Mesendoderm (in vitro differentiated cells): ENCODE data around the gene MTERF4.

Experiments
- DNase-seq: peaks from one replicate; pipeline ENCODE4 v3.0.0; 2013
- H2AK5ac ChIP-seq: 2 replicates; pipeline ENCODE4 v1.6.1; 2013; ENCODE audit warnings: low read length, inconsistent platforms
- H2BK120ac ChIP-seq: 2 replicates; pipeline ENCODE4 v1.6.1; 2013; ENCODE audit warnings: low read depth, mild to moderate bottlenecking, low read length, moderate library complexity, mixed read lengths
- H2BK15ac ChIP-seq: replicated peaks from 2 replicates; pipeline ENCODE4 v1.6.1; 2013; ENCODE audit warnings: low read depth, mild to moderate bottlenecking, moderate library complexity
- H2BK5ac ChIP-seq: 2 replicates; pipeline ENCODE4 v1.6.1; 2013; ENCODE audit warnings: low read length, inconsistent platforms
- H3K18ac ChIP-seq: 2 replicates; pipeline ENCODE4 v1.6.1; 2013; ENCODE audit warnings: mild to moderate bottlenecking, low read length, mixed read lengths
- H3K23ac ChIP-seq: one replicate; pipeline ENCODE4 v1.6.1; 2013; ENCODE audit warnings: low read length
- H3K27ac ChIP-seq: 2 replicates; pipeline ENCODE4 v1.5.1; 2013; ENCODE audit warnings: low read depth, mild to moderate bottlenecking, inconsistent platforms, low read length, moderate library complexity
- H3K27me3 ChIP-seq: 2 replicates; pipeline ENCODE4 v1.6.1; 2013; ENCODE audit warnings: low read length, control low read depth, mild to moderate bottlenecking, inconsistent platforms; ENCODE audit not compliant: insufficient read depth, poor library complexity
- H3K36me3 ChIP-seq: 2 replicates; pipeline ENCODE4 v1.6.1; 2013; ENCODE audit warnings: low read length, inconsistent platforms; ENCODE audit not compliant: control insufficient read depth, insufficient read depth
- H3K4ac ChIP-seq: one replicate; pipeline ENCODE4 v1.6.1; 2013; ENCODE audit warnings: low read depth, mild to moderate bottlenecking, low read length, moderate library complexity
- H3K4me1 ChIP-seq: 2 replicates; pipeline ENCODE4 v1.6.1; 2013; ENCODE audit warnings: low read depth, low read length, inconsistent platforms; ENCODE audit not compliant: control insufficient read depth
- H3K4me2 ChIP-seq: 2 replicates; pipeline ENCODE4 v1.6.1; 2013; ENCODE audit warnings: low read length
- H3K4me3 ChIP-seq: 2 replicates; pipeline ENCODE4 v1.5.1; 2013; ENCODE audit warnings: mild to moderate bottlenecking, low read length
- H3K56ac ChIP-seq: one replicate; pipeline ENCODE4 v1.6.1; 2013; ENCODE audit warnings: low read length
- H3K79me1 ChIP-seq: 2 replicates; pipeline ENCODE4 v1.6.1; 2013; ENCODE audit warnings: low read length, inconsistent platforms
- H3K79me2 ChIP-seq: 2 replicates; pipeline ENCODE4 v1.6.1; 2013; ENCODE audit warnings: mild to moderate bottlenecking, low read length; ENCODE audit not compliant: control insufficient read depth, insufficient read depth
- H3K9ac ChIP-seq: 2 replicates; pipeline ENCODE4 v1.6.1; 2013; ENCODE audit warnings: low read length, inconsistent platforms
- H4K5ac ChIP-seq: one replicate; pipeline ENCODE4 v1.6.1; 2013; ENCODE audit warnings: low read length
- H4K8ac ChIP-seq: one replicate; pipeline ENCODE4 v1.6.1; 2013; ENCODE audit warnings: low read depth, mild to moderate bottlenecking, control low read depth, low read length, moderate library complexity
- WGBS: extraction: QIAGEN DNeasy Blood & Tissue Kit; methylation state at CpG from one replicate; pipeline ENCODE4 v1.1.7; 2013; ENCODE audit warnings: low lambda C conversion rate, missing lambda C conversion rate; ENCODE audit not compliant: insufficient coverage; ENCODE audit errors: extremely low coverage; 5-methylcytosine and 5-hydroxymethylcytosine counted together

The MTERF4 gene

DNA sequence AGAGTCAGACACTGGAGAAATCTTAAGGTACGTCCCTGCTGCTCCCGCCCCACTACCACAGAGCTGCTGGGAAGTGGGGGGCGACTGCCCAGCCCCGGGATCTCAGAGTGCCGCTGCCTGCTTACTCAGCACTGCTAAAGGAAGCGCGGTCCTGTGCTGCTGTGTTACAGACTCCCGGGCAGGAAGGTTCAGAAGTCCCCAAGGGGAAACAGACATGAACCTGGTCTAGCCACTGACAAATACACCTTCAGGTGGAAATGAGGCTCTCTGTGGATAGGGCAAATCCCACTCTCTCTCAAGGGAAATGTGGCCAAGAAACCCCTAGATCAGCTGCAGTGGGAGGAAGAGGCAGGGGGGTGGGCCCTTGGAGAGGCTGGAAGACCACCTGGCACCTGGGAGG lies 13.7 kb downstream of the MTERF4 start:
- Histone ChIP-seq H3K4me1 (no peaks in the 10 kb centered on the region), H3K9ac (no peak overlapping the region), H3K18ac (no peak overlapping the region), H3K79me1 (no peaks in the 10 kb centered on the region), H2BK120ac (no peak overlapping the region), H3K36me3 (peaks cover 5% of the 10 kb centered on the region), H3K4me3 (no peak overlapping the region), H2BK5ac (no peak overlapping the region), H3K27me3 (no peaks in the 10 kb centered on the region), H3K56ac (no peak overlapping the region), H3K79me2 (no peaks in the 10 kb centered on the region), H3K4me2 (no peak overlapping the region), H3K27ac (no peak overlapping the region), H2BK15ac (no peak overlapping the region), H4K5ac (no peak overlapping the region), H4K8ac (no peak overlapping the region), H2AK5ac (no peak overlapping the region), H3K4ac (no peak overlapping the region), H3K23ac (no peak overlapping the region)
- WGBS = no CpG with 5 or more reads among the region's 8 CpGs
- no peak for DNase-seq

GRCh38 chr2:241087420-241088268 lies 14.4 kb downstream of the MTERF4 start:
- Histone ChIP-seq H2BK5ac (no peak overlapping the region), H3K4me2 (no peak overlapping the region), H3K4me1 (no peaks in the 10 kb centered on the region), H3K79me2 (no peaks in the 10 kb centered on the region), H2BK15ac (no peak overlapping the region), H4K5ac (no peak overlapping the region), H2AK5ac (no peak overlapping the region), H3K18ac (no peak overlapping the region), H3K23ac (no peak overlapping the region), H2BK120ac (no peak overlapping the region), H3K79me1 (no peaks in the 10 kb centered on the region), H3K27ac (no peak overlapping the region), H3K4me3 (no peak overlapping the region), H3K36me3 (peaks cover 4% of the 10 kb centered on the region), H3K27me3 (no peaks in the 10 kb centered on the region), H3K4ac (no peak overlapping the region), H3K56ac (no peak overlapping the region), H4K8ac (no peak overlapping the region), H3K9ac (no peak overlapping the region)
- DNase-seq = no peak
- no CpG with 5 or more reads among the region's 29 CpGs for WGBS

GRCh38 chr2:241084856-241085444 lies 17.1 kb downstream of the MTERF4 start:
- Histone ChIP-seq H4K5ac (no peak overlapping the region), H4K8ac (no peak overlapping the region), H3K4me2 (no peak overlapping the region), H3K4me1 (no peaks in the 10 kb centered on the region), H3K36me3 (peaks cover 4% of the 10 kb centered on the region), H2AK5ac (no peak overlapping the region), H2BK5ac (no peak overlapping the region), H3K23ac (no peak overlapping the region), H3K4me3 (no peak overlapping the region), H3K56ac (no peak overlapping the region), H3K27ac (no peak overlapping the region), H2BK120ac (no peak overlapping the region), H3K79me1 (no peaks in the 10 kb centered on the region), H3K79me2 (no peaks in the 10 kb centered on the region), H3K4ac (no peak overlapping the region), H3K27me3 (no peaks in the 10 kb centered on the region), H3K9ac (no peak overlapping the region), H2BK15ac (no peak overlapping the region), H3K18ac (no peak overlapping the region)
- WGBS = no CpG with 5 or more reads among the region's 4 CpGs
- DNase-seq = no peak

GRCh38 chr2:241083091-241083415 lies 19.0 kb downstream of the MTERF4 start:
- Histone ChIP-seq H3K27me3 (no peaks in the 10 kb centered on the region), H3K18ac (no peak overlapping the region), H3K9ac (no peak overlapping the region), H3K4me2 (no peak overlapping the region), H4K8ac (no peak overlapping the region), H3K79me1 (no peaks in the 10 kb centered on the region), H3K79me2 (no peaks in the 10 kb centered on the region), H3K36me3 (peaks cover 2% of the 10 kb centered on the region), H3K4me3 (no peak overlapping the region), H3K4ac (no peak overlapping the region), H2AK5ac (no peak overlapping the region), H2BK5ac (no peak overlapping the region), H3K27ac (no peak overlapping the region), H3K23ac (no peak overlapping the region), H2BK15ac (no peak overlapping the region), H2BK120ac (no peak overlapping the region), H3K4me1 (no peaks in the 10 kb centered on the region), H3K56ac (no peak overlapping the region), H4K5ac (no peak overlapping the region)
- WGBS = no CpG with 5 or more reads among the region's 5 CpGs
- no peak for DNase-seq

- Histone ChIP-seq H3K4ac (no peak overlapping the region), H4K5ac (no peak overlapping the region), H3K36me3 (no peaks in the 10 kb centered on the region), H3K4me2 (no peak overlapping the region), H2BK15ac (no peak overlapping the region), H2BK120ac (no peak overlapping the region), H3K4me1 (no peaks in the 10 kb centered on the region), H3K56ac (no peak overlapping the region), H3K79me2 (no peaks in the 10 kb centered on the region), H3K27me3 (no peaks in the 10 kb centered on the region), H2BK5ac (no peak overlapping the region), H3K23ac (no peak overlapping the region), H3K18ac (no peak overlapping the region), H3K79me1 (no peaks in the 10 kb centered on the region), H4K8ac (no peak overlapping the region), H3K4me3 (no peak overlapping the region), H2AK5ac (no peak overlapping the region), H3K27ac (no peak overlapping the region), H3K9ac (no peak overlapping the region)
- WGBS = no CpG with 5 or more reads among the region's 14 CpGs
- no peak for DNase-seq
These were observed 19.6 kb downstream of the MTERF4 start for GRCh38 chr2:241082341-241083090.
